ENCODE data around the gene PKD2L2. TPM values are rescaled to one million over a fixed set of nuclear protein-coding genes. Genes with fewer than 3 reads are reported as not detected.
"Not testable (repeated sequence)": the region's sequence is repeated elsewhere in the genome, so short reads cannot be mapped to it uniquely, and the experiment has no call there.

Gene PKD2L2
- total RNA-seq, 1 donor from 2014 or later, result not detected

DNA sequence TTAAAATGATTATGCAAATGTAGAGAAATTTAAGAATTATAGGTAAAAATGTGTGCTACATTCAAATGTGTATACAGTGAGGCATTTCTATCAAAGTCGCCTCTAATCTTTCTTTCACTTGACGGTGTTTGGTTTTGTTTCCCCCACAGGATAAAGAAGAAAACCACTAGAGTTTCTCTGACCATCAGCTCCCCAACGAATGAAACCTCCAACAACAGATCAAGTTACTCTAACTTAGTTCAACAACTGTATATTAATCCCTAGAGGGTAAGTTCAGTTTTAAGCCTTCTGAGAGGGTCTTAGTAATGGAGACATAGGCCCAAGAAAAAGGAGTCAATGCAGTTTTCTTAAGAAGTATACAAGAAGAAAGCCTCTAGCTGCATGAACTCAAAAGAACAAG is 33.1 kb upstream of the PKD2L2 start:
- H3K27me3 Mint-ChIP-seq (ENCODE audit: low read depth), result no peaks in the 10 kb centered on the region
- TF ChIP-seq, protein P1, sequence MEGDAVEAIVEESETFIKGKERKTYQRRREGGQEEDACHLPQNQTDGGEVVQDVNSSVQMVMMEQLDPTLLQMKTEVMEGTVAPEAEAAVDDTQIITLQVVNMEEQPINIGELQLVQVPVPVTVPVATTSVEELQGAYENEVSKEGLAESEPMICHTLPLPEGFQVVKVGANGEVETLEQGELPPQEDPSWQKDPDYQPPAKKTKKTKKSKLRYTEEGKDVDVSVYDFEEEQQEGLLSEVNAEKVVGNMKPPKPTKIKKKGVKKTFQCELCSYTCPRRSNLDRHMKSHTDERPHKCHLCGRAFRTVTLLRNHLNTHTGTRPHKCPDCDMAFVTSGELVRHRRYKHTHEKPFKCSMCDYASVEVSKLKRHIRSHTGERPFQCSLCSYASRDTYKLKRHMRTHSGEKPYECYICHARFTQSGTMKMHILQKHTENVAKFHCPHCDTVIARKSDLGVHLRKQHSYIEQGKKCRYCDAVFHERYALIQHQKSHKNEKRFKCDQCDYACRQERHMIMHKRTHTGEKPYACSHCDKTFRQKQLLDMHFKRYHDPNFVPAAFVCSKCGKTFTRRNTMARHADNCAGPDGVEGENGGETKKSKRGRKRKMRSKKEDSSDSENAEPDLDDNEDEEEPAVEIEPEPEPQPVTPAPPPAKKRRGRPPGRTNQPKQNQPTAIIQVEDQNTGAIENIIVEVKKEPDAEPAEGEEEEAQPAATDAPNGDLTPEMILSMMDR (conservative IDR thresholded peaks at IDR 0.05), result no peak
- no peak for DNase-seq (ENCODE audit: low read depth, low spot score)
- no peak overlapping the region for H3K4me3 Mint-ChIP-seq
- H3K4me1 Mint-ChIP-seq, result no peaks in the 10 kb centered on the region
- no peak overlapping the region for H3K27ac Mint-ChIP-seq (ENCODE audit: unreplicated experiment)
- H3K36me3 Mint-ChIP-seq (ENCODE audit: low read depth), result no peaks in the 10 kb centered on the region
- H3K9me3 Mint-ChIP-seq, result no peaks in the 10 kb centered on the region

DNA sequence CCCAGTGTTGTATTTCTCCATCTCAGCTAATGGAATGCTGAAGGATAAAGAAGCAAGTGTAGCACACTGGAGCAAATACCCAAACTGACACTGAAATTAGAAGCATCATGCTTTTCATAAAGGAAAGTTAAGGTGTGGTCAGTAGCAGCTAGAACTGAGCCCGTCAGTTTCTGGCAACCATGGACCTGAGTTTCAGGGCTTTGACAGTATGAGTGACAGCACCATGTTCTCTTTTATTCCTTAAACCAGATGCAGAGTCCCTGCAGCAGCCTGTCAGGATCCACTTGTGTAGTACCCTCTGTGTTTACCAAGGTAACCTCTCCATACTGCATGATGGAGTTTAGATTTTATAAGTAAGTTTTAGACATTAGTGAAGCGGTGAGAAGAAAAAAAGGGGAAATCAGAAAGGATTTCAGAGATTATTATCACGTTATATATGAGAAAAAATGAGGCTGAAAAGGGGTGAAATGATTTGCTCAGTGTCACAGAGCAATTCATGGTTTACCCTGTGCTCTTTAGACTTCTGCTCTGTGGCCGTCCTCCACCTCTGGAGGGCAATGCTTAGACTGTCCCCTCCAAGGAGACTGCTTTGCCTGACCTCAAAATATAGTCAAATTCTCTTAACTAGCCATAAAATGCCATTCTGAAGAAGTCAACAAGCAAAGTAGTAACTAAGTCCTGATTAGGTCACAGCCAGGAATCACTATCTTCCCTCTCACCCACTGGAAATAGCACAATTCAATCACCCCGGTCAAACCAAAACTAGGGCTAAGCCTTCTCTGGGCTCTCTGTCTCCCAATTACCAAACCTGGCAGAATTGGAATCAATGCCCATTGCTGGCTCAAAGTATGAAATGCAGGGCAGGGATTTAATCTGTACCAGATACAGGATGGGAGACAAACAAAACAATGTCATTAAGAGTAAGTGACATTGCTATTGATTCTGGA is 32.1 kb upstream of the PKD2L2 start:
- Mint-ChIP-seq H3K9me3 (no peaks in the 10 kb centered on the region), H3K27me3 (ENCODE audit: low read depth) (no peaks in the 10 kb centered on the region), H3K27ac (ENCODE audit: unreplicated experiment) (no peak overlapping the region), H3K4me1 (no peaks in the 10 kb centered on the region), H3K36me3 (ENCODE audit: low read depth) (no peaks in the 10 kb centered on the region), H3K4me3 (no peak overlapping the region)
- TF ChIP-seq, protein P1 (conservative IDR thresholded peaks at IDR 0.05), result no peak
- no peak for DNase-seq (ENCODE audit: low read depth, low spot score)

GRCh38 chr5:137858223-137858916 is 30.9 kb upstream of the PKD2L2 start:
- no peaks in the 10 kb centered on the region for H3K4me1 Mint-ChIP-seq
- H3K9me3 Mint-ChIP-seq, result no peaks in the 10 kb centered on the region
- no peak for DNase-seq (ENCODE audit: low read depth, low spot score)
- TF ChIP-seq, protein P1 (conservative IDR thresholded peaks at IDR 0.05), result no peak
- H3K27ac Mint-ChIP-seq (ENCODE audit: unreplicated experiment), result no peak overlapping the region
- H3K27me3 Mint-ChIP-seq (ENCODE audit: low read depth), result no peaks in the 10 kb centered on the region
- no peaks in the 10 kb centered on the region for H3K36me3 Mint-ChIP-seq (ENCODE audit: low read depth)
- H3K4me3 Mint-ChIP-seq, result no peak overlapping the region

DNA sequence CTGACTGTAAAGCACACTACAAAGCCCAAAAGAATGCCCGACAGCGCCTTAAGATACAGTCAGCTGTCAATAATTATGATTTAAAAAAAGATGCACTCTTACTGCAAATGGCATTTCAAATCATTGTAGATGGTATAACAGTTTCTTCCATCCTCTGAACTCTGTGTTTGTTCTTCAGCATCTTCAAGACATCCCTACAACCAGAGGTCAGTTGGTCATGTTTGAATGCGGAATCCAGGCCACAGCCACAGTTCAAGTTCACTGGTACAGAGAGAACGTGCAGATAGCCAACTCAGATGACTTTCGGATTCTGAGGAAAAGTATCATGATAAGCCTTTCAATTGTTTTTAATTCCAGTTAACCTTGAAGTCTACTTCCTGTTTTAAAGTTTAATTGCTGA is 30.3 kb upstream of the PKD2L2 start:
- H3K27ac Mint-ChIP-seq (ENCODE audit: unreplicated experiment), result no peak overlapping the region
- no peaks in the 10 kb centered on the region for H3K27me3 Mint-ChIP-seq (ENCODE audit: low read depth)
- TF ChIP-seq, protein P1 (conservative IDR thresholded peaks at IDR 0.05), result no peak
- H3K9me3 Mint-ChIP-seq, result no peaks in the 10 kb centered on the region
- no peaks in the 10 kb centered on the region for H3K36me3 Mint-ChIP-seq (ENCODE audit: low read depth)
- DNase-seq (ENCODE audit: low read depth, low spot score), result no peak
- H3K4me1 Mint-ChIP-seq, result no peaks in the 10 kb centered on the region
- H3K4me3 Mint-ChIP-seq, result no peak overlapping the region

DNA sequence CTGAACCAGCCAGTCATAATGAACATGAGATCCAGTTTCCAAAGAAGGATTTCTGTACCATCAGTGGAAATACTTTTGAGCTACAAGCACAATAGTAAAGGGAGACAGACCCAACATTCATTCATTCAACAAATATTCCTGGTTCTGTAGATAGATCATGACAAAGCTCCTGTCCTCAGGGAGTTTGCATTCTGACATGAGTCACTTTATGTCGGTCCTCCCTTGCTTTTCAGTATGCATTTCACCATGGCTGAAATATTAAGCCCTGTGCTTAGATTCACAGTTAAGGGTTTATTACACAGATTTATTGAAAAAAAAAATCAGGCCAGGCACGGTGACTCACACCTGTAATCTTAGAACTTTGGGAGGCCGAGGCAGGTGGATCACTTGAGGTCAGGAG is 27.0 kb upstream of the PKD2L2 start:
- Mint-ChIP-seq H3K4me1 (no peaks in the 10 kb centered on the region), H3K4me3 (no peak overlapping the region), H3K27me3 (ENCODE audit: low read depth) (peaks cover 10% of the 10 kb centered on the region), H3K36me3 (ENCODE audit: low read depth) (no peaks in the 10 kb centered on the region), H3K9me3 (no peaks in the 10 kb centered on the region), H3K27ac (ENCODE audit: unreplicated experiment) (no peak overlapping the region)
- TF ChIP-seq, protein P1 (conservative IDR thresholded peaks at IDR 0.05), result no peak
- DNase-seq (ENCODE audit: low read depth, low spot score), result no peak

DNA sequence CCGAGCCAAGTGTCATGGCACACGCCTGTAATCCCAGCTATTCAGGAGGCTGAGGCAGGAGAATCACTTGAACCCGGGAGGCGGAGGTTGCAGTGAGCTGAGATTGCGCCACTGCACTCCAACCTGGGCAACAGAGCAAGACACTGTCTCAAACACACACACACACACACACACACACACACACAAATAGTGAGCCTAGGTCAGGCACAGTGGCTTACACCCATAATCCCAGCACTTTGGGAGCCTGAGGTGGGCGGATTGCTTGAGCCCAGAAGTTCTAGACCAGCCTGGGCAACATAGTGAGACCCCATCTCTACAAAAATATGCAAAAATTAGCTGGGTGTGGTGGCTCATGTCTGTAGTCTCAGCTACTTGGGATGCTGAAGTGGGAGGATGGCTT is 25.6 kb upstream of the PKD2L2 start:
- not testable (repeated sequence) for H3K4me3 Mint-ChIP-seq; DNase-seq (ENCODE audit: low read depth, low spot score); H3K9me3 Mint-ChIP-seq; H3K4me1 Mint-ChIP-seq; H3K27ac Mint-ChIP-seq (ENCODE audit: unreplicated experiment); H3K36me3 Mint-ChIP-seq (ENCODE audit: low read depth)
- H3K27me3 Mint-ChIP-seq (ENCODE audit: low read depth), result peaks cover 15% of the 10 kb centered on the region
